Esophagus squamous epithelium (tissue), 5 donors: ENCODE data around the gene GADD45A. TPM values are rescaled to one million over a fixed set of nuclear protein-coding genes. Genes with fewer than 3 reads are reported as not detected.

Experiments used
- DNase-seq: peaks from one replicate; lab custom pipeline; 2025; lab: John Stamatoyannopoulos, UW
- H3K27ac ChIP-seq, 4 donors: fragments of 200-600 bp; sonication (generic); one replicate each; pipeline ENCODE4 v1.5.1; 2016 to 2019; ENCODE audit warnings: mild to moderate bottlenecking in 1 of 4
- H3K27me3 ChIP-seq, 4 donors: fragments of 200-600 bp; sonication (generic); 1 replicate in 3 of 4; 2 replicates in 1 of 4; pipeline versions ENCODE4 v1.5.1 to v1.6.0; 2017 to 2021; ENCODE audit warnings: antibody characterized with exemption in 1 of 4
- H3K36me3 ChIP-seq, 3 donors: fragments of 200-600 bp; sonication (generic); one replicate each; pipeline ENCODE4 v1.5.1; 2016 to 2019
- H3K4me1 ChIP-seq, 3 donors: fragments of 200-600 bp; sonication (generic); one replicate each; pipeline ENCODE4 v1.5.1; 2017 to 2019
- H3K4me3 ChIP-seq, 4 donors: fragments of 200-600 bp; sonication (generic); 1 replicate in 3 of 4; 2 replicates in 1 of 4; pipeline ENCODE4 v1.5.1; 2016 to 2019; ENCODE audit warnings: mild to moderate bottlenecking in 2 of 4, moderate library complexity in 1 of 4
- H3K9me3 ChIP-seq, 3 donors: fragments of 200-600 bp; sonication (generic); one replicate each; pipeline ENCODE4 v1.5.1; 2016 to 2019
- POLR2A ChIP-seq, 4 donors: fragments of 450-650 bp; IDR thresholded peaks; one replicate each; pipeline ENCODE4 v1.6.1; 2017; ENCODE audit warnings: antibody characterized with exemption in 4 of 4, mild to moderate bottlenecking in 4 of 4, moderate library complexity in 3 of 4
- WGBS, 2 donors: methylation state at CpG; one replicate each; pipeline ENCODE4 v1.1.5; 2018; 5-methylcytosine and 5-hydroxymethylcytosine counted together
- intact Hi-C: fragments of 100-400 bp; cut with DNase I; formaldehyde crosslinking; loops from one replicate; pipeline ENCODE4 v1.15.0; 2022
- total RNA-seq, 4 donors: library from RNA; depleted of rRNA; stranded (reverse); fragments of >200 nt; gene quantifications; one replicate each; pipeline ENCODE4 v1.1.0, GENCODE V29; 2016
- TF ChIP-seq, protein P1 (sequence below), 6 experiments: fragments of 450-650 bp in 4 of 6; fragments of 200-600 bp in 2 of 6; sonication (generic) in 2 of 6; IDR thresholded peaks; one replicate each; pipeline ENCODE4 v1.5.1; 2016 to 2019; ENCODE audit warnings: antibody characterized with exemption in 6 of 6, mild to moderate bottlenecking in 4 of 6, moderate library complexity in 4 of 6
- donor health status: DM: yes; HTN: yes; CAD: no.

Gene GADD45A
- total RNA-seq, 4 donors from 2014 or later, result 35.2 to 62.6 (median 46.5) TPM

DNA sequence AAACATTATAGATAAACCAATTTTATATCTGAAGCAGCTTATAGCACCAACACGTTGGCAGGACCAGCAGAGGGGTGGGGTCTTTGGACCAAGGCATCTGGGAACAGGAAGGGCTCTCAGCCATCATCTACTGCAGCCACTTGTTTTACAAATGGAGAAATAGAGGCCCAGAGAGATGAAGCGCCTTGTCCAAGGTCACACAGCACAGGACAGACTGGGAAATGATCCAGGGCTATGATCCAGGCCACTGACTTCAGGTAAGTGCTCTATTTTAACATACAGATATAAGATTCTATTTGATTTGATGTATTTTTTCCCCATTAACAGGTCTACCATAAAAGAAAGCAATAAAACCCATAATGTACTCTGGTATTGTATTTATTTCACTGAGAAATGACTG, 16.9 kb downstream of the GADD45A start:
- TF ChIP-seq POLR2A (IDR thresholded peaks at IDR 0.05), result no peak
- TF ChIP-seq, protein P1, sequence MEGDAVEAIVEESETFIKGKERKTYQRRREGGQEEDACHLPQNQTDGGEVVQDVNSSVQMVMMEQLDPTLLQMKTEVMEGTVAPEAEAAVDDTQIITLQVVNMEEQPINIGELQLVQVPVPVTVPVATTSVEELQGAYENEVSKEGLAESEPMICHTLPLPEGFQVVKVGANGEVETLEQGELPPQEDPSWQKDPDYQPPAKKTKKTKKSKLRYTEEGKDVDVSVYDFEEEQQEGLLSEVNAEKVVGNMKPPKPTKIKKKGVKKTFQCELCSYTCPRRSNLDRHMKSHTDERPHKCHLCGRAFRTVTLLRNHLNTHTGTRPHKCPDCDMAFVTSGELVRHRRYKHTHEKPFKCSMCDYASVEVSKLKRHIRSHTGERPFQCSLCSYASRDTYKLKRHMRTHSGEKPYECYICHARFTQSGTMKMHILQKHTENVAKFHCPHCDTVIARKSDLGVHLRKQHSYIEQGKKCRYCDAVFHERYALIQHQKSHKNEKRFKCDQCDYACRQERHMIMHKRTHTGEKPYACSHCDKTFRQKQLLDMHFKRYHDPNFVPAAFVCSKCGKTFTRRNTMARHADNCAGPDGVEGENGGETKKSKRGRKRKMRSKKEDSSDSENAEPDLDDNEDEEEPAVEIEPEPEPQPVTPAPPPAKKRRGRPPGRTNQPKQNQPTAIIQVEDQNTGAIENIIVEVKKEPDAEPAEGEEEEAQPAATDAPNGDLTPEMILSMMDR (IDR thresholded peaks at IDR 0.05), result no peak

DNA sequence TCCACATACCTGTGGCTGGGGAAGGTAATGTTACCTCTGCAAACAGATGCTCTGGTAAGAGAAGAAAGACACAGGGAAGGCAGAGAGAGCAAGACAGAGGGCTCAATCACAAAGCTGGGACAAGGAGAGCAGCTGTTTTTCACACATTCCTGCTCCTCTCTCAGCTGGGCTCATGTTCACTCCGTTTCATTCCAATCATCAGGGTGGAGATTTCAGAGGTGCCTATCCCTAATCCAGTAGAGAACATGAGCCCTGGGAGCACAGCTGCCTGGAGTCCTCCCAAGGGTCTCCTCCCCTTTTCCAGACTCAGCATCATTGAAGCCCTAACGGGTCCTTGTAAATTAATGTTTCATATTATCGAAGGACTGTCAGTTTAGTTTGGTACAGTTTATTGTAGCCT, 19.4 kb downstream of the GADD45A start:
- Histone ChIP-seq H3K4me1 (peaks cover 6 to 16% (median 15%) of the 10 kb centered on the region in 3 donors), H3K27me3 (no peaks in the 10 kb centered on the region), H3K9me3 (no peaks in the 10 kb centered on the region), H3K36me3 (peaks cover 0 to 69% (median 0%) of the 10 kb centered on the region in 3 donors), H3K27ac (no peak overlapping the region), H3K4me3 (no peak overlapping the region)
- TF ChIP-seq POLR2A (IDR thresholded peaks at IDR 0.05), result no peak
- 87 to 96% methylated on average over 3 of the region's 3 CpGs for WGBS, 2 donors
- DNase-seq, result no peak
- intact Hi-C loops, result no loop called here

More for the DNA sequence above, 16.9 kb downstream of the GADD45A start:
- Histone ChIP-seq H3K27ac (no peak overlapping the region), H3K4me3 (no peak overlapping the region), H3K27me3 (no peaks in the 10 kb centered on the region), H3K4me1 (no peaks in the 10 kb centered on the region), H3K9me3 (no peaks in the 10 kb centered on the region), H3K36me3 (peaks cover 0 to 63% (median 0%) of the 10 kb centered on the region in 3 donors)
- intact Hi-C loops, result no loop called here
- no peak for DNase-seq
- 85% methylated on average over 2 of the region's 2 CpGs for WGBS, 2 donors

GRCh38 chr1:67705735-67706453, 20.9 kb downstream of the GADD45A start:
- intact Hi-C loops, result no loop called here
- no peak for TF ChIP-seq POLR2A (IDR thresholded peaks at IDR 0.05)
- TF ChIP-seq, protein P1 (IDR thresholded peaks at IDR 0.05), result no peak
- WGBS, 2 donors, result 83 to 86% methylated on average over 10 of the region's 10 CpGs
- DNase-seq, result no peak
- Histone ChIP-seq H3K9me3 (no peaks in the 10 kb centered on the region), H3K36me3 (peaks cover 0 to 63% (median 0%) of the 10 kb centered on the region in 3 donors), H3K27ac (peak overlapping the region in 1 of 4 donors; percentile 10), H3K4me3 (no peak overlapping the region), H3K4me1 (peaks cover 12 to 25% (median 22%) of the 10 kb centered on the region in 3 donors), H3K27me3 (no peaks in the 10 kb centered on the region)

- Histone ChIP-seq H3K27me3 (no peaks in the 10 kb centered on the region), H3K9me3 (no peaks in the 10 kb centered on the region), H3K4me3 (no peak overlapping the region), H3K4me1 (peaks cover 22 to 52% (median 33%) of the 10 kb centered on the region in 3 donors), H3K36me3 (peaks cover 0 to 38% (median 0%) of the 10 kb centered on the region in 3 donors), H3K27ac (peak overlapping the region; percentile 5 to 76 (median 63))
- no peak for DNase-seq
- intact Hi-C loops, result no loop called here
- TF ChIP-seq POLR2A (IDR thresholded peaks at IDR 0.05), result peak in 1 of 4 donors; percentile 11
- TF ChIP-seq, protein P1 (IDR thresholded peaks at IDR 0.05), result no peak
- WGBS, 2 donors, result 61 to 63% methylated on average over 5 to 8 of the region's 8 CpGs
Observed at GRCh38 chr1:67708606-67709005, 23.6 kb downstream of the GADD45A start.

DNA sequence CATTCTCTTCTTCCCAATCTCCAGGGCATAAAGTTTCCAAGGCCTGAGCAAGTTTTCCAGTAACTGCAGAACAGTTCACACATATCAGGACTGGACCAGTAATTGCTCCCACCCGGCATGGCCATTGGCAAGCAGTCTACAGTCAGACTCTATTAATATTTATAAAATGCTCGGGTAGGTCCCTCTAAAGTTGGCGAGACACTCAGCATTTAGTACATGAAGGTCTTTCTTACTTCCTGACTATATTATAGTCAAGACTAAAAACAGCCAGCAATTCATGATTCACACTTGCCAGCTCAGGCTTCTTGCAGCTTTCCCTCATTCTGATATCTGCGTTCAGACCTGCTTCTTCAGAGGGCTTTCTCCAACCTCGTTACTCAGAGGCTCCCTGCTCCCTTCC, 25.4 kb downstream of the GADD45A start:
- DNase-seq, result no peak
- intact Hi-C loops, result no loop called here
- Histone ChIP-seq H3K27ac (peak overlapping the region; percentile 12 to 50 (median 30)), H3K36me3 (peaks cover 0 to 20% (median 0%) of the 10 kb centered on the region in 3 donors), H3K9me3 (no peaks in the 10 kb centered on the region), H3K27me3 (no peaks in the 10 kb centered on the region), H3K4me3 (no peak overlapping the region), H3K4me1 (peaks cover 29 to 65% (median 42%) of the 10 kb centered on the region in 3 donors)
- TF ChIP-seq, protein P1 (IDR thresholded peaks at IDR 0.05), result no peak
- TF ChIP-seq POLR2A (IDR thresholded peaks at IDR 0.05), result no peak
- WGBS, 2 donors, result 28 to 32% methylated on average over 5 of the region's 5 CpGs
